Lower leg skin (tissue), 4 donors: ENCODE results near the gene CCAR1. TPM values are rescaled to one million over a fixed set of nuclear protein-coding genes. Genes with fewer than 3 reads are reported as not detected.
A peak's percentile ranks its signal among the peaks of the same experiment; 100 is the strongest.
"Not testable (repeated sequence)": the region's sequence is repeated elsewhere in the genome, so short reads cannot be mapped to it uniquely, and the experiment has no call there.

ENCODE experiments used
- DNase-seq, 2 donors: peaks; one replicate each; pipeline ENCODE4 v3.0.0-alpha.2; 2019; ENCODE audit warnings: low spot score in 2 of 2
- H3K4me3 ChIP-seq: fragments of 200-600 bp; sonication (generic); 2 replicates; pipeline ENCODE4 v1.5.1; 2017; ENCODE audit warnings: mild to moderate bottlenecking, low read depth; ENCODE audit not compliant: poor library complexity, severe bottlenecking
- POLR2A ChIP-seq, 2 donors: fragments of 450-650 bp; IDR thresholded peaks; one replicate each; pipeline ENCODE4 v1.6.1; 2016 to 2017; ENCODE audit warnings: antibody characterized with exemption in 2 of 2, mild to moderate bottlenecking in 1 of 2, moderate library complexity in 1 of 2
- WGBS, 2 donors: methylation state at CpG; one replicate each; pipeline ENCODE4 v1.1.5; 2018; 5-methylcytosine and 5-hydroxymethylcytosine counted together
- intact Hi-C: fragments of 100-400 bp; cut with DNase I; formaldehyde crosslinking; loops from one replicate; pipeline ENCODE4 v1.15.0; 2023; ENCODE audit warnings: low total_unique reads
- total RNA-seq, 4 donors: library from RNA; depleted of rRNA; stranded (reverse); fragments of >200 nt; gene quantifications; one replicate each; pipeline ENCODE4 v1.1.0, GENCODE V29; 2016
- TF ChIP-seq, protein P1 (sequence below), 3 donors: fragments of 450-650 bp; IDR thresholded peaks; one replicate each; pipeline ENCODE4 v1.5.1; 2016; ENCODE audit warnings: antibody characterized with exemption in 3 of 3, mild to moderate bottlenecking in 3 of 3, moderate library complexity in 2 of 3

The CCAR1 gene
- total RNA-seq, 4 donors from 2014 or later = 19.1 to 41.4 (median 28.9) TPM

DNA sequence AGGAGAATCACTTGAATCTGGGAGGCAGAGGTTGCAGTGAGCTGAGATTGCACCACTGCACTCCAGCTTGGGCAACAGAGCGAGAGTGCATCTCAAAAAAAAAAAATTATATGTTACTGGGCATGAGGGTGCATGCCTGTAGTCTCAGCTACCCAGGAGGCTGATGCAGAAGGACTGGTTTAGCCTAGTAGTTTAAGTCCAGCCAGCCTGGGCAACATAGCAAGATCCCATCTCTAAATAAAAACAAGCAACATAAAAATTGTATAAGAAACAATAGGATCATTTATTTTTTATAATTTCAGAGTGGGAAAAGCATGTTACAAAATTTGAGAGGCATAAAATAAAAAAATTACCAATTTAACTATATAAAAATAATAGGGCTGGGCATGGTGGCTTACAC lies 15.5 kb upstream of the CCAR1 start:
- intact Hi-C loops = no loop called here
- no peak for DNase-seq
- TF ChIP-seq POLR2A (IDR thresholded peaks at IDR 0.05) = no peak
- TF ChIP-seq, protein P1, sequence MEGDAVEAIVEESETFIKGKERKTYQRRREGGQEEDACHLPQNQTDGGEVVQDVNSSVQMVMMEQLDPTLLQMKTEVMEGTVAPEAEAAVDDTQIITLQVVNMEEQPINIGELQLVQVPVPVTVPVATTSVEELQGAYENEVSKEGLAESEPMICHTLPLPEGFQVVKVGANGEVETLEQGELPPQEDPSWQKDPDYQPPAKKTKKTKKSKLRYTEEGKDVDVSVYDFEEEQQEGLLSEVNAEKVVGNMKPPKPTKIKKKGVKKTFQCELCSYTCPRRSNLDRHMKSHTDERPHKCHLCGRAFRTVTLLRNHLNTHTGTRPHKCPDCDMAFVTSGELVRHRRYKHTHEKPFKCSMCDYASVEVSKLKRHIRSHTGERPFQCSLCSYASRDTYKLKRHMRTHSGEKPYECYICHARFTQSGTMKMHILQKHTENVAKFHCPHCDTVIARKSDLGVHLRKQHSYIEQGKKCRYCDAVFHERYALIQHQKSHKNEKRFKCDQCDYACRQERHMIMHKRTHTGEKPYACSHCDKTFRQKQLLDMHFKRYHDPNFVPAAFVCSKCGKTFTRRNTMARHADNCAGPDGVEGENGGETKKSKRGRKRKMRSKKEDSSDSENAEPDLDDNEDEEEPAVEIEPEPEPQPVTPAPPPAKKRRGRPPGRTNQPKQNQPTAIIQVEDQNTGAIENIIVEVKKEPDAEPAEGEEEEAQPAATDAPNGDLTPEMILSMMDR (IDR thresholded peaks at IDR 0.05) = no peak
- no peak overlapping the region for H3K4me3 ChIP-seq
- 90 to 100% methylated on average over 1 of the region's 1 CpG for WGBS, 2 donors

DNA sequence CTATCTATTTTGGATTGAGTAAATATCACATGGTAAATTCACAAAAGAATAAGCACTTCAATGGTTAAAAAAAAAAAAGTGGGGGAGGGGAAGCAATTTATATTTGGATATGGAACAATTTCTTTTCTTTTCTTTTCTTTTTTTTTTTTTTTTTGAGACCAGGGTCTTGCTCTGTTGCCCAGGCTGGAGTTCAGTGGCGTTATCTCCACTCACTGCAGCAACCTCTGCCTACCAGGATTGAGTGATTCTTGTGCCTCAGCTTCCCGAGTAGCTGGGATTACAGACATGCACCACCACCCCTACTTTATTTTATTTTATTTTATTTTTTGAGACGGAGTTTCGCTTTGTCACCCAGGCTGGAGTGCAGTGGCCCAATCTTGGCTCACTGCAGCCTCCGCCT lies 12.1 kb upstream of the CCAR1 start:
- H3K4me3 ChIP-seq, DNase-seq, intact Hi-C loops: not testable (repeated sequence)
- 94 to 97% methylated on average over 5 of the region's 5 CpGs for WGBS, 2 donors

DNA sequence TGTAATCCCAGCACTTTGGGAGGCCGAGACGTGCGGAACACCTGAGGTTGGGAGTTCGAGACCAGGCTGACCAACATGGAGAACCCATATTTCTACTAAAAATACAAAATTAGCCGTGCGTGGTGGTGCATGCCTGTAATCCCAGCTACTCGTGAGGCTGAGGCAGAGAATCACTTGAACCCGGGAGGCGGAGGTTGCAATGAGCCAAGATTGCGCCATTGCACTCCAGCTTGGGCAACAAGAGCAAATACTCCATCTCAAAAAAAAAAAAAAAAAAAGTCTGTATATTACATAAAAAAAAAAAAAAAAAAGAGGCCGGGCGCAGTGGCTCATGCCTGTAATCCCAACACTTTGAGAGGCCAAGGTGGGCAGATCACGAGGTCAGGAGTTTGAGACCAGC lies 8.0 kb upstream of the CCAR1 start:
- 93 to 96% methylated on average over 13 of the region's 13 CpGs for WGBS, 2 donors
- DNase-seq = peak in 1 of 2 donors; percentile 46
- intact Hi-C loops, H3K4me3 ChIP-seq: not testable (repeated sequence)

DNA sequence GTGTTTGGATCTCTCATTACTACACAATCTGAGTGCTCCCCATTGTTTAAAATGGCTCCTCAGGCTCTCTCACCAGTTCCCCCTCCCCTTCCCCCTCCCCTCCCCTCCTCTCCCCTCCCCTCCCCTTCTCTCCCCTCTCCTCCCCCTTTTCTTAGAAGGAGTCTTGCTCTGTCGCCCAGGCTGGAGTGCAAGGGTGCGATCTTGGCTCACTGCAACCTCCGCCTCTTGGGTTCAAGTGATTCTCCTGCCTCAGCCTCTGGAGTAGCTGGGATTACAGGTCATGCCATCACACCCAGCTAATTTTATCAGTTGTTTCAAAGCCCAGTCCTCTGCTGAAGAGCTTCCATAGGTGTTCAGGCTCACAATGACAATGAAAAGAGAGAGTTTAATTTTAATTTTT lies 3.6 kb upstream of the CCAR1 start:
- intact Hi-C loops = no loop called here
- no peak overlapping the region for H3K4me3 ChIP-seq
- WGBS, 2 donors = 71 to 86% methylated on average over 3 of the region's 3 CpGs
- DNase-seq = no peak
- TF ChIP-seq, protein P1 (IDR thresholded peaks at IDR 0.05) = no peak
- no peak for TF ChIP-seq POLR2A (IDR thresholded peaks at IDR 0.05)

DNA sequence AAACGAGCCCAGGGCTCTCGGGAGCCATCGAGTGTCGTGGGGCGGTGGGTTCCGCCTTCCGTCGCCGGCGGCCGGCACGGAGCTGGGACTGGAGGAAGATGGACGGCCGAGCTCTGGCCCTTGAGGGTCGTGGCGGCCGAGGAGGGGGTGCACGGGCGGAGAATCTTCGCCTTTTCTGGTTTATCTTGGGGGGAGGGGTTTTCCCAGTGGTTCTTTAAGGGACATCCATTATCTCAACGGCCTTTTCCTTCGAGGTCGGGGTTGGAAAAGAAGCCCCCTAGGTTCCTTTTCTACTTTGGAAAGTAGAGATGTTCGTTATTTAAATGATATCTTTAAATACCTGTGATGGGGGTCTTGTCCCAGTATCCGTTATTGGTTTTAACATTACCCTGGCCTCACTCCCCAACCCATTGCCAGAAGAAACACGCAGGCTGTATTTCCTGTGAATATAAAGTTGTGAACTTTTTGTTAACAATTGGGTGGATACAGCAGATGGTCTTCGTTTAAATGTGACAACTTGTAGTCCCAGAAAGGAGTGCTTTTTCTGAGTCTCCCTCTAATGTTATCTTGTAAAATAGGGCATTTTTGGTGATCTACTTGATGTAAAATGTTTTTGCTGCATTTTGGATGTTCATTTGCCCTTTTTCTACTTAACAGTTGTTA lies 765 bp downstream of the CCAR1 start:
- no peak for TF ChIP-seq POLR2A (IDR thresholded peaks at IDR 0.05)
- TF ChIP-seq, protein P1 (IDR thresholded peaks at IDR 0.05) = no peak
- intact Hi-C loops = no loop called here
- H3K4me3 ChIP-seq = peak overlapping the region; percentile 98

DNA sequence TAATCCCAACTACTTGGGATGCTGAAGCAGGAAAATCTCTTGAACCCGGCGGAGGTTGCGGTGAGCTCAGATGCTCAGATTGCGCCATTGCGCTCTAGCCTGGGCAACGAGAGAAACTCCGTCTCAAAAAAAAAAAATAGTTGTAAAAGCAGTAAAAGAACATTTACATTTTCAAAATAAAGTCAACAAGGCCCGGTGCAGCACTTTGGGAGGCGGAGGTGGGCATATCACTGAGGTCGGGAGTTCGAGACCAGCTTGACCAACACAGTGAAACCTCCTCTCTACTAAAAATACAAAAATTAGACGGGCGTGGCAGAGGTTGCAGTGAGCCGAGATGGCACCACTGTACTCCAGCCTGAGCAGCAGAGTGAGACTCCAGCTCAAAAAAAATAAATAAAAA lies 4.0 kb downstream of the CCAR1 start:
- intact Hi-C loops = no loop called here
- TF ChIP-seq, protein P1 (IDR thresholded peaks at IDR 0.05) = no peak
- no peak overlapping the region for H3K4me3 ChIP-seq
- DNase-seq = peak in 1 of 2 donors; percentile 61
- WGBS, 2 donors = 93 to 95% methylated on average over 14 of the region's 14 CpGs

More for the DNA sequence above, 765 bp downstream of the CCAR1 start:
- peak in 1 of 2 donors; percentile 16 for DNase-seq
- 0% methylated on average over 13 to 25 of the region's 27 CpGs for WGBS, 2 donors

DNA sequence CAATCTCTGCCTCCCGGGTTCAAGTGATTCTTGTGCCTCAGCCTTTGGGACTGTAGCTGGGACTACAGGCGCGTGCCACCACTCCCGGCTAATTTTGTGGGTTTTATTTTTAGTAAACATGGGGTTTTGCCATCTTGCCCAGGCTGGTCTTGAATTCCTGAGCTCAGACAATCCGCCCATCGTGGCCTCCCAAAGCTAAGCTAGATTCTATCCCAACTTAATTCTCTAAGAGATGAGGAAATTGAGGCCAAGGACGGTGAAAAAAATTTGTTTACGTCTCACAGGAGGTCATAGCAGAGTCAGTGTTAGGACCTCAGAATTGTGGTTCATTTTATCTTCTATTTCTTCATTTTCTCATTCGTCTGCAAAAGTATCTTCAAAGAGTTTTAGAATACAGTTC lies 6.1 kb downstream of the CCAR1 start:
- H3K4me3 ChIP-seq = no peak overlapping the region
- no peak for TF ChIP-seq POLR2A (IDR thresholded peaks at IDR 0.05)
- TF ChIP-seq, protein P1 (IDR thresholded peaks at IDR 0.05) = no peak
- intact Hi-C loops = no loop called here
- peak in 1 of 2 donors; percentile 37 for DNase-seq
- WGBS, 2 donors = 63 to 69% methylated on average over 9 of the region's 9 CpGs
